Stimulated activated CD4-positive, alpha-beta T cell treated with anti-CD3 and anti-CD28 coated beads, Interleukin-15, amount 100 ng/mL, for 48 hours (primary cell): ENCODE results near the gene MOB3A.
A peak's percentile ranks its signal among the peaks of the same experiment; 100 is the strongest.

ENCODE experiments used
- DNase-seq, 2 donors: peaks; one replicate each; pipeline ENCODE4 v3.0.0-alpha.2; 2020; ENCODE audit warnings: low read depth in 2 of 2

Gene MOB3A

DNA sequence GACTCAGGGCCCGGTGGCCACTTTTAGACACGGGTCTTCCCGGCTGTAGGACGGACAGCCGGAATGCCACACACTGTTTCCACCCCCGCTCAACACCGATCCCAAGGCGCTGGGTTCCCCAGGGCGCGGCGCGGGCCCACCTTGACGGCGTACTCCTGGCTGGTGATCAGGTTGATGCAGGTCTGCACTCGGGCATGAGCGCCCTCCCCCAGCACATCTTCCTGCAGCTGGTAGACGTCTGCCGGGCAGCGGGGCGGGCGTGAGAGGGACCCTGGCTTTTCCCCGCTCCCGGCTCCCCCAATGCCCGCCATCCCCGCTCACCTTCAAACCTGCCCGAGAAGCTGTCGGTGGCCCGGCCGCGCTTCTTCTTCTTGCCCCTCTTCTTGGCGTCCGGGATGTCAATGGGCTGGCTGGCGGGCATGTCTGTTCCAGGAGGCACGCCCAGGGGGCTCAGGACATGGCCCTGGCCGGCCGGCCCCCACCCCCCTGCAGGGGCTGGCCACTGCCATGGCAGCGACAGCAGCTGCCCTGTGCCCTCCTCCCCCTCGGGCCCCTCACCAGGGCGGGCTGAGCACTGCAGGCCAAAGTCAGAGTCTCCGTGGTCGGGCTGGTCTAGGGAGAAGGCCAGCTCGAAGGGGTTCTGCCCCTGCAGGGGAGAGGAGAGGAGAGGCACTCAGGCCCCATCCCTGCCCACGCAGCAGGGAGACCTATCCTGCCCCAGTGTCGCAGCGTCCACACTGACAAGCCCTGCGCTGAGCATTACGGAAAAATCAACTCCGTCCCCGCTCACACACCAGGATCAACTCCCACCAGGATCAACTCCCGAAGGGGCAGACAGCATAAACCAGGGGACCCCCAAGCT is 49.8 kb downstream of the MOB3A start:
- no peak for DNase-seq

- no peak for DNase-seq
Observed at GRCh38 chr19:2045501-2046045, 50.6 kb downstream of the MOB3A start.

DNA sequence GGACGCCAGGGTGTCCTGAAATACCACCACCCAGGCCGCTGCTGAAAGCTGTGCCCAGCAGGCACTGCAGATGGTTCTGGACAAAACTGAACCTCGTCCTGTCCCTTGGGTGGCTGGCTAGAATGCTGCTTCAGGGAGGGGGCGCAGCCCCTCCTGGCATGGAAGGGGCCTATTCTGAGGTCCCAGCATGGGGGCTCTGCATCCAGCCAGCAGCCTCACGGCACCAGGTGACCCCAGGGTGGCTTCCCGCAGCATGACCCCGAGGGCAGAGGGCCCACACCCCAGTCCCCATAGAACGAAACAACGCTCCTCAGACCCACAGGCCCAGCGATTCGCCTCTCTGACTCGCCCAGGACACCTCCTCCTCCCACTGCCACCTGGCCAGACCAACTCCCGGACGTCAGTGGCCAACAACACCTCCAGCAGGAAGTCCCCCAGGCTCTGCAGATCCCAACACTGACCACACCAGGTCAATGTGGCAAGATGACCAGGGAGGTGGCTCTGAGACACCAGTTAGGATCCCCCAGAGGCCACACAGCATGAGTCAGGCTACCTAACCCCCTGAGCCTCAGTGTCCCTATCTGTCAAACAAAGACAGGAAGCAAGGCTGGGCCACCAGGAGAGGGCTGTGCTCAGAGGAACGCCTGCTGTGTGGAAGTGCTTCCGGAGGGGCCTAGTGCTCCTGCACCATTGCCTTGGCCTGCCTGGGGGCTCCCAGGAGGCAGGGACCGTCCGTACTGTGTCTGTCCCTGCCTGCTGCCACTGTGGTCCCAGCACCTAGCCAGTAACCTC is 51.2 kb downstream of the MOB3A start:
- DNase-seq: no peak

DNA sequence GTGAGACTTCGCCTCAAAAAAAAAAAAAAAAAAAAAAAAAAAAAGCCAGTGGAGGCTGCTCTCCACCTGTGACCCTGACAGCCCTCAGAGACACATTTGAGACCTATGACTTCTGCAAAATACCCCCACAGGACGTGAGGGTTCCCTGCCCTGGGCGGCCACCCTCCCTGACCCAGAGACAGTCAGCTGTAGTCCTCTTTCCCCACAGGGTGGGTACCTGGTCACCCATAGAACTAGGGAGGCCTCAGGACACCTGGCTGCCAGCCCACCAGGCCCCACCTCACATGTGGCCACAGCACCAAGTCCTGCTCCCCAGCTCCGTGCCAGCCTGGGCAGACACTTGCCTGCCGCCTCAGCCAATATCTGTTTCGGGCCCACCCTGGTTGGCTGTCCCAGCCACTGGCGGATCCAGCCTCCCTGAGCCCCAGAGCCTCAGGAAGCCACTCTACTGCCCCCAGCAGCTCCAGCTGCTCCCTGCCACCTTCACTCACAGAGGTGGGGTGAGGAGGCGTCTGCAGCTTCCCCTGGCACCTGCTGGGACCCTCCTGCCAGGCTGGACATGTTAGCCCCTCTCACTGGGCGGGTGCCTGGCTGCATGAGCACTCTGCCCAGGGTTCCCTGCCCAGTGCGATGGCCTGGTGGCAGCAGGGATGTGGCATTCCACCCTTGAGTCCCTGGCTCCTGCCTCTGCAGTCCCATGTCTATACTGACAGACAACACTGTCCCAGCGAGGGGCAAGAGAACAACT is 52.0 kb downstream of the MOB3A start:
- DNase-seq: no peak

GRCh38 chr19:2043251-2043641 is 52.9 kb downstream of the MOB3A start:
- DNase-seq: no peak

DNA sequence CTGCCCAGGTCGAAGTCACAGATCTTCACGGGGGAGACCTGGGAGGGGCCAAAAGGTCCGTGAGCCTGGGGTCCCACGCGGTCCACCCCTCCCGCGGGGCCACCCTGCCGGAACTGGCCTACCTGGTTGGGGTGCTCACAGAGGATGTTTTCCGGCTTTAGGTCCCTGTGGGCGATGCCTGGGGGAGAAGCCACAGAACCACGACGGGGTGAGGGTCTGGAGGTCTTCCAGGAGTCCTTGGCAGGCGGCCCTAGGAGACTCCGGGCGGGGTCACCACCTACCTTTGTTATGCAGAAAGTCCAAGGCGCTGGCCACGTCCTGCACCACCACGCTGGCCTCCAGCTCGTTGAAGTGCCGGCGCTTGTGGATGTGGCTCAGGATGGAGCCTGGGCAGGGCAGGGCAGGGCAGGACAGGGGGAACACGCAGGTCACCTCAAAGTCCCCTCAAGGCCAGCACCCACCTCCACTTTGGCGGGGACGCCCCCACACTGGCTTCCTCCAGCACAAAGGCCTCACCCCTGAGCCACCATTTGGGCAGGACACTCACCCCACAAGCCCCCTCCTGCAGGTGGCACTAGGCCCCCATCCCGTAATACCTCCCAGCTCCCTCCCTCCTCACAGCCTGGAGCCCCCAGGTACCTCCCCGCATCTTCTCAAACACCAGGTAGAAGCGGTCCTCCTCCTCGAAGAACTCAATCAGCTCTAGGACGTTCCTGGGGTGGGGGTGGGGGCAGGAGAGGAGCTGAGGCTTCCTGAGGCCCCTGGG is 53.5 kb downstream of the MOB3A start:
- no peak for DNase-seq

DNA sequence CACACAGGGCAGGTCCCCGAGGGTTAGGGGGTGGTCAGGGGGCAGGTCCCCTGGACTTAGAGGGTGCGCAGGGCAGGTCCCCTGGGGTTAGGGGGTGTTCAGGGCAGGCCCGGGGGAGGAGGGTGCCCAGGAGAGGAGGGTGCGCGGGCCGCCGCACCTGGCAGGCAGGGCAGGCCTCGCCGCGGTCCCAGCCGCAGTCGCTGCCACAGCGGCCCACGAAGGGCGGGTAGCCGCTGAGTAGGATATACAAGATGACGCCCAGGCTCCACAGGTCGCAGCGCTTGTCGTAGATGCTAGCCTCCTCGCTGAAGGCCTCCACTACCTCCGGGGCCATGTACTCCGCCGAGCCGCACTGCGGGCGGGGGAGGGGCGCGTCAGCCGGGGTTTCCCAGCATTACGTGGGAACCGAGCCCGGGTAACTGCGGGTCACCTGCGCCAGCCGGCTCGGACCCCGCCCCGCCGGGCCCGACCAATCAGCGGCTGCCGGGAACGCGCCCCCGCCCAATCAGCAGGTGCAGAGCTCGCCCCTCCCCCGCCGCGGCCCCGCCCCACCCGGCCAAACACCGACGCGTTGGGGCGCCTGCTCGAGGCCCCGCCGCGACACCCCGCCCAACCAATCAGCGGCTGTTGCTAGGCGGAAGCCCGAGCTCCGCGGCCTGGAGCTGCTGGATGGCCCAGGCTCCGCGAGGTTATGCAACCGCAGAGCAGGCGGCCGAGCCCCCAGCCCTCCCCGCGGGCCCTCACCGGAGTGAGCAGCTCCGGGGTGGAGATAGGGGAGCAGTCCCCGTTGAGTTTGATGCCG is 54.2 kb downstream of the MOB3A start:
- DNase-seq: peak; percentile 98 to 99

DNA sequence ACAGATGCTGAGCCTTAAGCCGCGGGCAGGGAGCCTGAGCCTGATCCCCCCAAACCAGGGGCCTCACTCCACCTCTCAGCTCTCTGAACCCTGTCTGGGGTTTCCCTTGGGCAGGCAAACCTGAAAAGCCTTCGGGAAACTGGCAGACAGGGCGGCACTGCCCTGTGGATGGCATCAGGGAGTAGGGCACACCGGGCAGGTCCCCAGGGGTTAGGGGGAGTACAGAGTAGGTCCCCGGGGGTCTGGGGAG is 54.8 kb downstream of the MOB3A start:
- DNase-seq: no peak

- no peak for DNase-seq
Observed at GRCh38 chr19:2040647-2041432, 55.3 kb downstream of the MOB3A start.

- no peak for DNase-seq
Observed at GRCh38 chr19:2039959-2040646, 56.0 kb downstream of the MOB3A start.

DNA sequence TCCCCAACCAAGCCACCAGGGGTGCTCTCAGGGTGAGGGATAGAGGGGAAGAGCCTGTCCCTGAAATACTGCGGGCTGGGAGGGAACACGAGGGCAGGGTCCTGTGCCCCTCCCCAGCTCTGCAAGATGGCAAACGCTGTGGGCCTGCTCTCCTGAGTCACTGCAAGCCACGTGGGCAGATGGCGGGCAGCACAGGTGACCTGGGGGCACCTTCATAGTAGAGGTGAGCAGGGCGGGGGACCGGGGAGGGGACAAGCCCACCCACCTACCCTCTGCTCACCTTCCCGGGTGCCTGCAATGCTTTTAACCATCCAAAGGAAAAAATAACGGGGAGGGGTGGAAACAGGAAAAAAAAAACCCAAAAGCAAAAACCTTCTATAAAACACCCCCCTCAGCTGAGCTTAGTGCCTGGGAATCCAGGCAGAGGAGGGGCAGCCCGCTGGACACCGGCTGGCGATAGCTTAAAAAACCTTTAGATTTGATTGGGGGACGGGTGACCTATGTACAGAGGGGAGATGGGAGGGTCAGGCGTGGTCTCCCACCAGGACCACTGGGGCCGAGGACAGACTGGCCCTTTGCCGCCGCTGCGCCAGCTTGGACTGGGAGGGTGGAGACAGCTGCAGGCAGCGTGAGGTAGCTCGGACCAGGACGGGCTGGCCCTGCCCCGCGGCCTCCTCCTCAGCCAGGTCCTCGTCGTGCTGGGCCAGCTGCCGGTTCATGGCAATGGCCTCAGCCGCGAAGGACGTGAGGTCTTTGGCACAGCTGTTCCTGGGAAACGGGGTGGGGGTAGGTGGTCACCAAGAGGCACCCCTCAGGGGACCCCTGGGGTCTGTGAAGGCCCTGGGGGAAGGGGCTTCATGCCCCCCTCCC is 56.8 kb downstream of the MOB3A start:
- DNase-seq: no peak

DNA sequence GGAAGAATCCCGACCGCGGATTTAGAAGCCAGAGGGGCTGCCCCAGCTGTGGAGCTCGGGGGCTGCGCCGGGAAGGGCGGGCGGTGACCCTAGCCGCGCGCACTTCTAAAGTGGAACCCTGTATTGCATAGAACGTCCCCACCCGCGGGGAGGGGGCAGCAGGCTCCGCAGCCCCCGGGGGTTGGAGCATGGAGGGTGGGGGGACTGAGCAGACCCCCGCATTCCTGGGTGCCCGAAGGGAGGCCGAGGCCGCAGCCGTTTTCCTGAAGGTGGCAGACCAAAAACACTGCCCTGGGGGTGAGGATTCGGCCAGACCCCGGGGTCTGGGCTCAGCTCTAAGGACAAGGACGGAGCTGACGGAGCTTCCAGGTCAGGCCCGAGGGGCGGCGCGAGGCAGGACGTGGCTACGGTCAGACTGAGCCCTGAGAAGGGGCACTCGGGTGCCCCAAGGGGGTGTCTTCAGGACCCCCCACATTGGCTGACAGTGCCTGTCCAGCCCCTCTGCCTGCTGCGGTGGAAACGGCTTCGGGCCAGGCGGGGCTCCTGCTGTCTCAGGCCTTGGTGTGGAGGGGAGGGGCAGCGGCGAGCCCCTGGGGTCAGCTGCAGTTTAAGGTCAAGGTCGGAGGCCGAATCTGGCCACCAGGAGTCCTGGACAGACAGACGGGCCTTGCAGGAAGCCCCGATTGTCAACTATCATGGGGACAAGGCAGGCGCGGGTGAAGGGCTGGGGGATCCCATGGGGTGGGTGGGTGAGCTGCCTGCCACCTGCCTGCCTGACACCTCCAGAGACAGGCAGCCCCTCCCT is 57.6 kb downstream of the MOB3A start:
- DNase-seq: no peak

DNA sequence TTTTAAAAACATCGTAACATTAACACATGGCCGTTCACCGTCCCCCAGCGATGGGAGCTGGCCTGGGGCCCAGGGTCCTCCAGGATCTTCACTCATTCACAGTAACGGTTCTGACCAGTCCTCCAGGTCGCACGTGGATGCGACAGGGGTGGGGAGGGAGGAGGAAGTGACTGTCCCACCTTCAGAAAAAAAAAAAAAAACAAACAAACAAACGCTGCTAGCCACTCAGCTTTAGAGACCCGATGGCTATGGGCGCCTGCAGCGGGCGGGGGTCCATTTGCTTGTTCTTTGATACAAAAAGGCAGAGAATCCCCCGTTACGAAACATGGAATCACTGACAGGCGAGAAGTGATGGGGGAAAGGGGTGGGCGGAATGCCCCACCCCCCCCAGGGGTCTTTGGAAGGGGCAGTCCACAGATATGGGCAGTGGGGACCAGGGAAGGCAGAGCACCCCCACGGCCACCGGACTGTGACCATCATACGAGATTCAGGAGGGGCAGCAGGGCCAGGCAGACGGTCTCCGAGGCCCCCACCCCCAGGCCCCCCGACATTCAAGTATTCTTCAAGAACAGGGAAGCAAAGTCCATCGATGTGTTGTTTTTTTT is 58.4 kb downstream of the MOB3A start:
- DNase-seq: no peak

GRCh38 chr19:2036424-2036823 is 59.7 kb downstream of the MOB3A start:
- DNase-seq: no peak

DNA sequence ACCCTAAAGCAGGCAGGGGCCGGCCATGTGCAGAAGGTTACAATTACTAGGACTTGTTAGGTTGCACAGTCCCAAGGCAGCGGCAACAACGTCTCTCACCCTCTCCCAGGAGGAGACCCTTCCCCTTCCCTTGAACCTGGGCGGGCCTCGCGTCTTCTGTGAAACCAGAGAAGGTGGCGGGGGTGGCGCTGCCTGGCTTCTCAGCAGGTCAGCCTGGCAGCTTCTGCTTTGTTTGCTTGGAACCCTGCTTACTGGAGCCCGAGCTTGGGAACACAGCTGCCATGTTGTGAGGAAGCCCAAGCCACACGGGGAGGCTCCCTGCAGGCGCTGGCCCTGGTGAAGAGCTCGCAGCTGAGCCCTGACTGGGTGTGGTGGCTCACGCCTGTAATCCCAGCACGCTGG is 60.5 kb downstream of the MOB3A start:
- DNase-seq: no peak

DNA sequence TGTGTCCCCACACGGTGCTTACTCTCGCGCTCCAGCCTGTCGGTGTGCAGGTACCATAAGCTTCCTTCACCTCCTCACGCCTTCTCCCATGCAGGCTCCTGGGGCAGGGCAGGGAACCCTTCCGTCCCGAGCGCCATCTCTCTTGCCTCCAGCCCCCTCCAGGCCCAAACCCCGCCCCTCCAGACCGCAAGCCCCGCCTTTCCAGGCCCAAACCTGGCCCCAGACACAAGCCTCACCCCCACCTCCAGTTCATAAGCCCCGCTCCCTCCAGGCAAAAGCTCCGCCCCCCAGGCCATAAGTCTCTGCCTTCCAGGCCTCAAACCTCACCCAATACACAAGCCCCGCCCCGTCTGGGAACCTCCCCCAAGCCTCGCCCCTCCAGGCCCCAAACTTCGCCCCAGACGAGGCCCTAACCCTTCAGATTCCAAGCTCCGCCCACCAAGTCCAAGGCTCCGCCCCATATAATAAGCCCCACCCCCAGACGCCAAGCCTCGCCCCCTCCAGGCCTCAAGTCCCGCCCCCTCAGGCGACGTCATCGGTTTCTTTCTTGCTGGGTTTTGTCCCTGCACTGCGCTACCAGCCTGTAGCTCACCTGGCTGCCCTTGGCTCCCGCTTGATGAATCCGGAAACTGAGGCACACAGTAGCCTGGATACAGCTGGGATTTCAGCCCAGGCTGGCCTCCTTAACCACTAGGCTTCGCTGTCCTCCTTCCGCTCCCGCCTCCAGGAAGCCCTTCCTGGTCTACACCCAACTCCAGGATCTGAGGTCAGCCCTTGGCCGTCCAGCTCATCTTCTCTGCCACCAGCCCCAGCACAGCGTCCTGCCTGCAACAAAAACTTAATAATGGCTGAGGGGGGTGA is 61.2 kb downstream of the MOB3A start:
- DNase-seq: peak; percentile 68 to 70
